Right lobe of liver (tissue), 4 donors: ENCODE measurements around the gene RAPGEF2.

ENCODE experiments used
- CTCF ChIP-seq, 4 donors: fragments of 200-600 bp in 3 of 4; fragments of 450-650 bp in 1 of 4; IDR thresholded peaks; one replicate each; pipeline versions ENCODE4 v1.5.1 to v1.8.0; 2016 to 2022; ENCODE audit warnings: antibody characterized with exemption in 4 of 4, mild to moderate bottlenecking in 2 of 4
- POLR2A ChIP-seq: fragments of 450-650 bp; IDR thresholded peaks from one replicate; pipeline ENCODE4 v1.6.1; 2017; ENCODE audit warnings: antibody characterized with exemption, mild to moderate bottlenecking
- donor health status: DM: no; HTN: no; CAD: no.
- donor health status: DM: no; HTN: no; CAD: no.
- donor health status: DM: no; HTN: yes; CAD: no.

- TF ChIP-seq CTCF (IDR thresholded peaks at IDR 0.05) (no peak), POLR2A (no peak)
Observed at GRCh38 chr4:159209249-159209648, 106.4 kb downstream of the RAPGEF2 start.
